Measurements from ENCODE around the gene KCNQ5.

Gene KCNQ5

GRCh38 chr6:72835749-72836148 is 213.9 kb downstream of the KCNQ5 start:
- H3K27me3 Mint-ChIP-seq = no peaks in the 10 kb centered on the region

GRCh38 chr6:72836971-72837370 is 215.1 kb downstream of the KCNQ5 start:
- Mint-ChIP-seq H3K9me3 (ENCODE audit: low read depth) (no peaks in the 10 kb centered on the region), H3K4me3 (no peak overlapping the region), H3K36me3 (peaks cover 2% of the 10 kb centered on the region), H3K27ac (no peak overlapping the region), H3K4me1 (ENCODE audit: low read depth) (no peaks in the 10 kb centered on the region), H3K27me3 (no peaks in the 10 kb centered on the region)

More at GRCh38 chr6:72835749-72836148, 213.9 kb downstream of the KCNQ5 start:
- Mint-ChIP-seq H3K4me3 (no peak overlapping the region), H3K36me3 (peaks cover 2% of the 10 kb centered on the region), H3K27ac (no peak overlapping the region), H3K9me3 (ENCODE audit: low read depth) (no peaks in the 10 kb centered on the region), H3K4me1 (ENCODE audit: low read depth) (no peaks in the 10 kb centered on the region)

- no peaks in the 10 kb centered on the region for H3K9me3 Mint-ChIP-seq (ENCODE audit: low read depth)
- no peaks in the 10 kb centered on the region for H3K27me3 Mint-ChIP-seq
- H3K27ac Mint-ChIP-seq = no peak overlapping the region
- H3K4me3 Mint-ChIP-seq = no peak overlapping the region
- H3K36me3 Mint-ChIP-seq = peaks cover 2% of the 10 kb centered on the region
- H3K4me1 Mint-ChIP-seq (ENCODE audit: low read depth) = no peaks in the 10 kb centered on the region
Measured at GRCh38 chr6:72841195-72841594, 219.3 kb downstream of the KCNQ5 start.

GRCh38 chr6:72842140-72842539 is 220.3 kb downstream of the KCNQ5 start:
- no peaks in the 10 kb centered on the region for H3K9me3 Mint-ChIP-seq (ENCODE audit: low read depth)
- no peaks in the 10 kb centered on the region for H3K4me1 Mint-ChIP-seq (ENCODE audit: low read depth)
- H3K36me3 Mint-ChIP-seq = peaks cover 2% of the 10 kb centered on the region
- no peaks in the 10 kb centered on the region for H3K27me3 Mint-ChIP-seq
- no peak overlapping the region for H3K27ac Mint-ChIP-seq
- H3K4me3 Mint-ChIP-seq = no peak overlapping the region

- no peak overlapping the region for H3K27ac Mint-ChIP-seq
- H3K4me1 Mint-ChIP-seq (ENCODE audit: low read depth) = no peaks in the 10 kb centered on the region
Measured at GRCh38 chr6:72844614-72845013, 222.8 kb downstream of the KCNQ5 start.

GRCh38 chr6:72849346-72849745 is 227.5 kb downstream of the KCNQ5 start:
- Mint-ChIP-seq H3K27me3 (no peaks in the 10 kb centered on the region), H3K4me1 (ENCODE audit: low read depth) (no peaks in the 10 kb centered on the region), H3K36me3 (peaks cover 4% of the 10 kb centered on the region), H3K27ac (no peak overlapping the region), H3K9me3 (ENCODE audit: low read depth) (no peaks in the 10 kb centered on the region), H3K4me3 (no peak overlapping the region)

More at GRCh38 chr6:72844614-72845013, 222.8 kb downstream of the KCNQ5 start:
- no peaks in the 10 kb centered on the region for H3K9me3 Mint-ChIP-seq (ENCODE audit: low read depth)
- H3K27me3 Mint-ChIP-seq = no peaks in the 10 kb centered on the region
- H3K4me3 Mint-ChIP-seq = no peak overlapping the region
- peaks cover 2% of the 10 kb centered on the region for H3K36me3 Mint-ChIP-seq

- Mint-ChIP-seq H3K27ac (no peak overlapping the region), H3K4me3 (no peak overlapping the region), H3K36me3 (peaks cover 4% of the 10 kb centered on the region), H3K27me3 (no peaks in the 10 kb centered on the region), H3K4me1 (ENCODE audit: low read depth) (no peaks in the 10 kb centered on the region), H3K9me3 (ENCODE audit: low read depth) (no peaks in the 10 kb centered on the region)
Measured at GRCh38 chr6:72850040-72850439, 228.2 kb downstream of the KCNQ5 start.

GRCh38 chr6:72850469-72850868 is 228.6 kb downstream of the KCNQ5 start:
- peaks cover 4% of the 10 kb centered on the region for H3K36me3 Mint-ChIP-seq
- H3K9me3 Mint-ChIP-seq (ENCODE audit: low read depth) = no peaks in the 10 kb centered on the region
- H3K27me3 Mint-ChIP-seq = no peaks in the 10 kb centered on the region
- no peaks in the 10 kb centered on the region for H3K4me1 Mint-ChIP-seq (ENCODE audit: low read depth)
- no peak overlapping the region for H3K27ac Mint-ChIP-seq
- H3K4me3 Mint-ChIP-seq = no peak overlapping the region

GRCh38 chr6:72855471-72855870 is 233.6 kb downstream of the KCNQ5 start:
- Mint-ChIP-seq H3K4me3 (no peak overlapping the region), H3K36me3 (peaks cover 4% of the 10 kb centered on the region), H3K9me3 (ENCODE audit: low read depth) (no peaks in the 10 kb centered on the region), H3K27ac (no peak overlapping the region), H3K4me1 (ENCODE audit: low read depth) (no peaks in the 10 kb centered on the region), H3K27me3 (no peaks in the 10 kb centered on the region)

- no peaks in the 10 kb centered on the region for H3K27me3 Mint-ChIP-seq
- H3K27ac Mint-ChIP-seq = no peak overlapping the region
- H3K4me1 Mint-ChIP-seq (ENCODE audit: low read depth) = peaks cover under 1% of the 10 kb centered on the region
- no peaks in the 10 kb centered on the region for H3K9me3 Mint-ChIP-seq (ENCODE audit: low read depth)
- peaks cover 4% of the 10 kb centered on the region for H3K36me3 Mint-ChIP-seq
- H3K4me3 Mint-ChIP-seq = no peak overlapping the region
Measured at GRCh38 chr6:72856801-72857200, 234.9 kb downstream of the KCNQ5 start.

GRCh38 chr6:72857791-72858585 is 236.1 kb downstream of the KCNQ5 start:
- Mint-ChIP-seq H3K27me3 (no peaks in the 10 kb centered on the region), H3K27ac (no peak overlapping the region), H3K4me1 (ENCODE audit: low read depth) (peaks cover 6% of the 10 kb centered on the region), H3K9me3 (ENCODE audit: low read depth) (no peaks in the 10 kb centered on the region), H3K4me3 (no peak overlapping the region), H3K36me3 (peaks cover 2% of the 10 kb centered on the region)

GRCh38 chr6:72861059-72861458 is 239.2 kb downstream of the KCNQ5 start:
- Mint-ChIP-seq H3K36me3 (peaks cover 2% of the 10 kb centered on the region), H3K9me3 (ENCODE audit: low read depth) (no peaks in the 10 kb centered on the region), H3K27ac (no peak overlapping the region), H3K4me3 (no peak overlapping the region), H3K27me3 (no peaks in the 10 kb centered on the region), H3K4me1 (ENCODE audit: low read depth) (peaks cover 6% of the 10 kb centered on the region)

GRCh38 chr6:72861935-72862432 is 240.1 kb downstream of the KCNQ5 start:
- peaks cover 6% of the 10 kb centered on the region for H3K4me1 Mint-ChIP-seq (ENCODE audit: low read depth)
- H3K27me3 Mint-ChIP-seq = no peaks in the 10 kb centered on the region
- peaks cover 2% of the 10 kb centered on the region for H3K36me3 Mint-ChIP-seq
- no peak overlapping the region for H3K4me3 Mint-ChIP-seq
- H3K27ac Mint-ChIP-seq = no peak overlapping the region
- H3K9me3 Mint-ChIP-seq (ENCODE audit: low read depth) = no peaks in the 10 kb centered on the region

GRCh38 chr6:72863131-72863530 is 241.3 kb downstream of the KCNQ5 start:
- Mint-ChIP-seq H3K27me3 (no peaks in the 10 kb centered on the region), H3K9me3 (ENCODE audit: low read depth) (no peaks in the 10 kb centered on the region), H3K4me1 (ENCODE audit: low read depth) (peaks cover 6% of the 10 kb centered on the region), H3K36me3 (peaks cover 2% of the 10 kb centered on the region), H3K4me3 (no peak overlapping the region), H3K27ac (no peak overlapping the region)

GRCh38 chr6:72864236-72864635 is 242.4 kb downstream of the KCNQ5 start:
- Mint-ChIP-seq H3K9me3 (ENCODE audit: low read depth) (no peaks in the 10 kb centered on the region), H3K4me3 (no peak overlapping the region), H3K27me3 (no peaks in the 10 kb centered on the region), H3K36me3 (peaks cover 2% of the 10 kb centered on the region), H3K27ac (no peak overlapping the region), H3K4me1 (ENCODE audit: low read depth) (peaks cover 6% of the 10 kb centered on the region)

- H3K36me3 Mint-ChIP-seq = peaks cover 2% of the 10 kb centered on the region
- peaks cover 6% of the 10 kb centered on the region for H3K4me1 Mint-ChIP-seq (ENCODE audit: low read depth)
- H3K27me3 Mint-ChIP-seq = no peaks in the 10 kb centered on the region
- no peak overlapping the region for H3K27ac Mint-ChIP-seq
- H3K9me3 Mint-ChIP-seq (ENCODE audit: low read depth) = no peaks in the 10 kb centered on the region
- H3K4me3 Mint-ChIP-seq = no peak overlapping the region
Measured at GRCh38 chr6:72864799-72865198, 242.9 kb downstream of the KCNQ5 start.
